GM21723 (cell line): Measurements from ENCODE around the gene KCNMB2.
"Not testable (repeated sequence)": the region's sequence is repeated elsewhere in the genome, so short reads cannot be mapped to it uniquely, and the experiment has no call there.

Experiments
- ATAC-seq: cut with Tn5 transposase; IDR thresholded peaks from one replicate; pipeline ENCODE4 v1.9.1; 2021; ENCODE audit warnings: mild to moderate bottlenecking, moderate library complexity; ENCODE audit not compliant: unreplicated experiment

KCNMB2 gene

GRCh38 chr3:178518660-178519396 is 17.4 kb upstream of the KCNMB2 start:
- peak; percentile 83 for ATAC-seq

DNA sequence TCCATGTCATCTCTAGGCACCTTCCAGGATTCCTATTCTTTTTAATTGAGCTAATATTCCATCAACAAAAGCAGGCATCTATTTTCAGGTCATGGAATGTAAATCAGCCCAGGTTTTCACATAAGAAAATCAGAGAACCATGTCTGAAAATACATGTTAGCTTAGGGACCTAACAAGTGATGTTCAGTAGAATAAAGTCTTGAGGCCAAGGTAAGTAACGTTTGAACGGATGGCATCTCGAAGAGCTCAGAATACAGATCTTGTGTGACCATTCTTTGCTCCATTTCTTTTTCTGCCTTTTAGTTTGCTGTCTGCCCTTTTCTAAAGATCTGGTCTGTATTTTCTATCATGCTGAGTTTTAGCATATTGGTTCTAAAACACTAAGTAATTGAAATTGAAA is 16.5 kb upstream of the KCNMB2 start:
- ATAC-seq, result no peak

- ATAC-seq, result no peak
These were observed 15.8 kb upstream of the KCNMB2 start for GRCh38 chr3:178520451-178520850.

GRCh38 chr3:178522200-178523052 is 13.8 kb upstream of the KCNMB2 start:
- no peak for ATAC-seq

DNA sequence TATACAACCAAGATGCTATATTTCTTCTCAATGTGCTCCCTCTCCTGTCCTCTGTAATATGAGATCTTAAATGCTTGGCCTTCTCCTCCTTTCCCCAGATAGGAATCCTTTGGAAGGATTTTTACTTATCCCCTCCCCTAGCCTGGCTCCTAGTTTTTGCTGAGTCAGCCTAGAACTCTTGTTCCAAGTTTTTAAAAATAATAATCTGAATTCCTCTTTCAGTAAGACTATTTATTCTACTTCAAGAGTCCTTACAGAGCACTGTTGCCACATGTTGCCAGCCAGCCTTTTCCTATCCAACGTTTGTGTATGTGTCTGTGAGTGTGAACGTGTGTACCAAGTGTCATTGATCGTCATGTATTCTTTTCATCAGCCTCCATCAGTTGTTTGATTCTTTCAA is 11.0 kb upstream of the KCNMB2 start:
- ATAC-seq, result no peak

DNA sequence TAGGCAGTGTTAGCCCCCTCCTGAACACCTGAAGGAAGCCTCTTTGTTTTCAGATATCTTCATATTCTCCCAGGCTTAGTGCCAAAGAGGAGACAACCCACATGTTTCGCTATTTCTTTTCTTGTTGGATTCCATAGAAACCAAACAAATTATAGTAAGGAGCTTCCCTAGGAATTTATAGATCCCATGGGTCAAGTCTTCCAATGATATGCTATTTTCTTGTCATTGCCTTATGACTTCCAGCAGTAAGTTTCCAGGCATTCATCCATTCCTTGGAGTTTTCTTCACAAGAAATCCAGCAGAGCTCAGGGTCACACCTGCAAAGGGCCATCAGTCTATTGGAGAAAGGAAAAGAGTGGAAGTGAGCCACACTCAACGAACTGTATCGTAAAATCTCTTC is 9.9 kb upstream of the KCNMB2 start:
- no peak for ATAC-seq

- no peak for ATAC-seq
These were observed 8.3 kb upstream of the KCNMB2 start for GRCh38 chr3:178527981-178528380.

DNA sequence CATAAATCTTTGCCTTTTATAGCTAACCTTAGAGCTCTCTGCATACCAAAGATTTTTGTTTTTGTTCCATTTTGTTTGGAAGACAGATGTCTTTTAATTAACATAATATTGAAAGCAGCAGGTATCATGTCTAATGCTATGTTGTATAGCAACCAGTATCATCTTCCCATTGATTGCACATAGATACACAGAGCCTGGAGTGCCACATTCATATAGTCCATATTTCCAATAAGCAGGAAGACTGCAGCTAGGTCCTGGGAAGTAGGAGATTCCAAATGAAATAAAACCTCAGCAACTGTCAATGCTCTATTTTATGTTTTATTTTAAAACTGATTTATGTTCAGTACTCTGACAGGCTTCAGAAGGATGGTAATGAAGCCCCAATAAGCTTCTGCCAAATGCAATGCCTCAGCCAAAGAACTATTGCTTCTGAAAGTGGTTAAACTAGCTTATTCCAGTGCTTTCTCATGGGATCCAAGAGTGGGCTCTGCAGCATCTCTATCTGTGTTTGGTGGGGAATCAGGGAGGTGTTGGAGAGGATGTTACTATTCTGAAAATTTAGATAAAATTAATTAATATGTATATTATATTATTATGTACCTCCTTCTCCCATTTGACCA is 6.5 kb upstream of the KCNMB2 start:
- ATAC-seq, result no peak

DNA sequence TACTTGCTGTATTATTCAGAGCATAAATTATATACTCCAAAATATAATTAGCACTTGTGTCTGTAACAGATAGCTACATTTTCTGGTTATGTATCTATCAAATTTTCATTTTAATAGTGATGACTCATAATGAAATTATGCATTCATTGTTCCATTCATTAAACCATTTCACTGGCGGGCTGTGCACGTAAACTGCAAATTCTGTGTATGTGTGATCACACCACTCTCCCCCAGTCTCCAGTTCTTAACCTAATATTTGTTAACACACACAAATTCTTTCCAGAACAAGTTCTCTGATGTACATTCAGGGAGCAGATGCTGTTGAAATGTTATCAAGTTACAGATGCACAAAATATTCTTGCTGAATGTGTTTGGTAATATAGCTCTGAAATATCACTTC is 3.8 kb upstream of the KCNMB2 start:
- ATAC-seq, result no peak

GRCh38 chr3:178537122-178537705 is 978 bp downstream of the KCNMB2 start:
- no peak for ATAC-seq

DNA sequence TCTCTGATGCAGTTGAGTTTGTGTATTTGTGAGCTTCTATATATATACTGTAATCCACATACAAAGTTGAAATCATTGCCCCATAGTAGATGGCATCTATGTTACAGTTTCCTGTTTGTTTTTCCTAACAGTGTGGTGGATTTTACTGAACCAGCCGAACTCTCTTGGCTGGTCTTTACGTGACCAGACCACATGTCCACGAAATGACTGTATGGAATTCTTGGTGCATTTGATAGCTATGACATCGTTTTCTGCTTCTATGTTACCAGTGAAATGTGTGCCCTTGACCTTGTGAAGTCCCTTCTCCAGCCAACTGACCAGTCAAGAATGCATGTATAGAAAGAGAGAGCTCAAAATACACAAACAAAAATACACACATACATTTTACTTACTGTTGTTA is 1.8 kb downstream of the KCNMB2 start:
- ATAC-seq, result no peak

- no peak for ATAC-seq
These were observed 3.9 kb downstream of the KCNMB2 start for GRCh38 chr3:178540184-178540583.

DNA sequence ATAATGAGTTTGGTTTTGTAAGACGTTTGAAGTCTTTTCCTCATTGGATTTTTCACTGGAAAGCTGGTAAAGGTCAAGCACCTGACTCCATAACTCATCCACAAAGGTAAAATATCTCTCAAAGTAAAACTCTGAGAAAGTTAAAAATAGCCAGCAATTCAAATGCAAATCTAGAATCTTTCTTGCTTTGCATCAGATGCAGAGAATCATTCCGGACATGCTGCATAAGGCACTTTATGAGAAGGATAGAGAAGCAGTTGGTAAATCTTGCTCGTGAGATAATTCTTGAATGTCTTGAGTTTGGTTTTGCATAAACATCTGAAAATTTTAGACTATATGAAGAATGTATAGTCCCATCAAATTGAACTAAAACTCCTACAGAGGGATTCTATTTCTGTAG is 9.1 kb downstream of the KCNMB2 start:
- no peak for ATAC-seq

GRCh38 chr3:178546079-178546478 is 9.8 kb downstream of the KCNMB2 start:
- peak; percentile 63 for ATAC-seq

GRCh38 chr3:178549426-178549825 is 13.2 kb downstream of the KCNMB2 start:
- not testable (repeated sequence) for ATAC-seq

DNA sequence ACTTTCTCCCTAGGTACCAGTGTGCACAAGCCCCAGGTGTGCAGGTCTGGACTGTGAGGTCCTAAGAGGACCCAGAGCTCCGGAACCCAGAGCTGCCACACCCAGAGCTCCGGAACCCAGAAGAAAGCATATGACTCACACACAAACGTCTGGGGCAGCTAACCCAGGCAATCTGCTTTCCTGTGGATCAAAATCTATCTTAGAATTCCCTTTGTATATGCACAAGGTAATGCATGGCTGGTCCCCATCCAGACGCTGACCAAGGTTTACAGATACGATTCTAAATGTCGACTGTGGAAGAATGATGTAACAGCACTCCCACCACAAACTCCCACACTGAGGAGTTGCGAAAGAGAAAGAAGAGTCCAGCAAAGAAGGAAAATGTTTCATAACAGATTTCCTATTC is 15.7 kb downstream of the KCNMB2 start:
- no peak for ATAC-seq

- ATAC-seq, result no peak
These were observed 22.4 kb downstream of the KCNMB2 start for GRCh38 chr3:178558637-178559036.

DNA sequence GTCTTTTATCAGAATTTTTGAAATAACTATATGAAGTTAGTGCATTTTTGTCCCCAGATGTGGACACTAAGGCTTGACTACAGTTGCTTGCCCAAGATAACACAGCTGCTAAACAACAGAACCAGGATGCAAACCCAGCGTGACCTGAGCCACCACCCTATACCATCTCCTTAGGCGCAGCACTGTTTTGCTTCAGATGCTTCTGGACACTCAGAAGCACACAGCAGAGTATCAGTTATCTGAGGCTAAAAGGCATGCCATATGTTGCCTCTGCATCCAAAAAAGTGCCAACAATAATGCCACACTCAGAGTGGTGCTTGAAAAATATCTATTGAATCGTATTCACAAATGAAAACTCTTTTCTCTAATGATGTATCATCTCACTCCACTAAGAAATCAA is 24.5 kb downstream of the KCNMB2 start:
- no peak for ATAC-seq

- no peak for ATAC-seq
These were observed 25.0 kb downstream of the KCNMB2 start for GRCh38 chr3:178561239-178561638.

DNA sequence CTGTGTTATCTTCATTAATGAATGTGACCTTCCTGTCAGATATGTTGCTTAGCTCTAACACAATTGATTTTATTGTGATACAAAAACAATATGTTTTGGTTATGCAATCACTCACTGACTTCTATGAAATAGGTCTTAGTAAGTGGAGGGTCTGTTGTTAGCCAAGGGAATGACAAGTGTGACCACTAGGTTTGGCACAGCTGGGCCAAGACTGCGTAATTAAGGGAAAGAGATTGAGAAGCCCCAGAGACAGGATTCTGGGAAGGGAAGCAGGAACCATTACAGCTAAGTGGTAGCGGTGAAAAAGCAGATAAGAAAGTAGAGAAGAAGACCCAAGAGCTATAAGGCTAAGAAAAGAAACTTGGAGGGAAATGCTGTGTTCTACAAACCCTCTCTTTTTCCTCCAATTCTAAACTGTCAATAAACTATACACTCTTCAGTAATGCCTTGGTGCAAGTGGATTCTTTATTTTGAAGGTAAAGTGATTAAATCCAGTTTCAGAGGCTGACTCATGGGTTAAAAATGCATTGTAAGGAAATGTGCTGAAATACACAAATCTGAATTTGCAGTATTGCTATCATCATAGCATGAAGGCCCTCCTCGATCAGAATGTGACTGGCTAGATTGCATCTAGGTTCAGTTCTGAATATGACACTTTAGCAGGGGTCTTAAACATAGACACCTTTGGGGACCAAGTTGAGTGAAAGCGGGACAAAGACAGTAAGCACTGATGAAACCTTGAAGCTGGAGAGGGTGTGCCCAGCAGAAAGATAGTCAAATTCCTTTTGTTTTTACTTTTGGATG is 26.1 kb downstream of the KCNMB2 start:
- no peak for ATAC-seq

DNA sequence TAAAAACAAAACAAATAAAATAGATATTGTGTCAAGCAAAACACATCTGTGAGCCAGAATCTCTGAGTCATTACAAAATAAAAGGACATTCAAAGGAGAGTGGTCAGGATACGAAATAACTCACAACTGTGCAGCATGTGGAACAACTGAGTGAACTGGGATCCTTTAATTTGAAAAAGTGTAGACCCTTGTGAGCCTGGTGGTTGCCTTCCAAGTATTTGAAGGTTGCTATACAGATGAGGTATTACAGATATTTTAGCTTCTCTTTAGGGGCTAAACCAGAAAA is 26.7 kb downstream of the KCNMB2 start:
- ATAC-seq, result no peak
